ENCODE data around the gene REEP3.
"Not testable (repeated sequence)": the region's sequence is repeated elsewhere in the genome, so short reads cannot be mapped to it uniquely, and the experiment has no call there.

The REEP3 gene

GRCh38 chr10:63553473-63553872 lies 32.3 kb downstream of the REEP3 start:
- DNase-seq: no peak

GRCh38 chr10:63554657-63555056 lies 33.5 kb downstream of the REEP3 start:
- DNase-seq: peak in 1 of 2 experiments; percentile 11

GRCh38 chr10:63555330-63555729 lies 34.1 kb downstream of the REEP3 start:
- DNase-seq: no peak

GRCh38 chr10:63558132-63558784 lies 37.1 kb downstream of the REEP3 start:
- no peak for DNase-seq

- DNase-seq: no peak
Observed at GRCh38 chr10:63561341-63561740, 40.1 kb downstream of the REEP3 start.

GRCh38 chr10:63562391-63562790 lies 41.2 kb downstream of the REEP3 start:
- DNase-seq: no peak

- no peak for DNase-seq
Observed at GRCh38 chr10:63562857-63563256, 41.7 kb downstream of the REEP3 start.

- no peak for DNase-seq
Observed at GRCh38 chr10:63563623-63564022, 42.4 kb downstream of the REEP3 start.

GRCh38 chr10:63564731-63565130 lies 43.5 kb downstream of the REEP3 start:
- DNase-seq: not testable (repeated sequence)

- DNase-seq: no peak
Observed at GRCh38 chr10:63573068-63573697, 52.0 kb downstream of the REEP3 start.

GRCh38 chr10:63574011-63574410 lies 52.8 kb downstream of the REEP3 start:
- DNase-seq: no peak

- no peak for DNase-seq
Observed at GRCh38 chr10:63576501-63576900, 55.3 kb downstream of the REEP3 start.

GRCh38 chr10:63578501-63578900 lies 57.3 kb downstream of the REEP3 start:
- DNase-seq: no peak

- no peak for DNase-seq
Observed at GRCh38 chr10:63579371-63580014, 58.3 kb downstream of the REEP3 start.

- DNase-seq: no peak
Observed at GRCh38 chr10:63582690-63583089, 61.5 kb downstream of the REEP3 start.

- DNase-seq: no peak
Observed at GRCh38 chr10:63583397-63583796, 62.2 kb downstream of the REEP3 start.

GRCh38 chr10:63583909-63584724 lies 62.9 kb downstream of the REEP3 start:
- DNase-seq: no peak

- DNase-seq: no peak
Observed at GRCh38 chr10:63584725-63585035, 63.5 kb downstream of the REEP3 start.

GRCh38 chr10:63585041-63585440 lies 63.8 kb downstream of the REEP3 start:
- DNase-seq: no peak

GRCh38 chr10:63586043-63586442 lies 64.8 kb downstream of the REEP3 start:
- DNase-seq: no peak

- DNase-seq: no peak
Observed at GRCh38 chr10:63587191-63587590, 66.0 kb downstream of the REEP3 start.

GRCh38 chr10:63588436-63589167 lies 67.4 kb downstream of the REEP3 start:
- DNase-seq: no peak

Measured in stimulated activated CD4-positive, alpha-beta T cell treated with anti-CD3 and anti-CD28 coated beads, Interleukin-4, amount 100 ng/mL, for 4 hours (primary cell).